Astrocyte of the cerebellum (primary cell): Measurements from ENCODE around the gene RESF1.

Source experiments
- DNase-seq: peaks from one replicate; pipeline ENCODE4 v3.0.0-alpha.2; 2011; ENCODE audit warnings: low read depth
- H3K4me3 ChIP-seq: 2 replicates; pipeline ENCODE4 v1.5.1; 2011; ENCODE audit warnings: mild to moderate bottlenecking, low read depth, low read length, moderate library complexity
- in situ Hi-C: cut with HindIII; loops from 2 replicates; pipeline ENCODE4 v1.10.0; 2017; ENCODE audit warnings: low sequenced_read_pairs
- TF ChIP-seq, protein P1 (sequence below): IDR thresholded peaks from 2 replicates; pipeline ENCODE4 v1.5.1; 2012; ENCODE audit warnings: low read length, low read depth, moderate library complexity, mild to moderate bottlenecking; ENCODE audit errors: missing control alignments

RESF1 gene

DNA sequence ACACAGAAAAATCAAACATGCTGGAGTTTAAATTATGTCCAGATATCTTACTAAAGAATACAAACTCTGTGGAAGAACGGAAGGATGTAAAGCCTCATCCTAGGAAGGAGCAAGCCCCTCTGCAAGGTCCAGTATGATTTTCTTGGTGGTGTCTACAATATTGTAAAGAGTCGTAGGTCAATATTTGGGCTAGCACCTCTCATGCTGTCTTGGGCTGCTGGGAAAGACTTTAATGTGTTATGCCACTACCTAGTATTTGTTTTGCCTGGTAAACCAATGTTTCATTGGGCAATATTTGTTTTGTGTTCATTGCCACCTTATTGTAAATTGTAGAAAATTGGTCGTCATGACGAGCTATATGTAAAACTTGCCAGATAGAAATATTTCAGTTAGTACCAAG lies 26.6 kb downstream of the RESF1 start:
- TF ChIP-seq, protein P1, sequence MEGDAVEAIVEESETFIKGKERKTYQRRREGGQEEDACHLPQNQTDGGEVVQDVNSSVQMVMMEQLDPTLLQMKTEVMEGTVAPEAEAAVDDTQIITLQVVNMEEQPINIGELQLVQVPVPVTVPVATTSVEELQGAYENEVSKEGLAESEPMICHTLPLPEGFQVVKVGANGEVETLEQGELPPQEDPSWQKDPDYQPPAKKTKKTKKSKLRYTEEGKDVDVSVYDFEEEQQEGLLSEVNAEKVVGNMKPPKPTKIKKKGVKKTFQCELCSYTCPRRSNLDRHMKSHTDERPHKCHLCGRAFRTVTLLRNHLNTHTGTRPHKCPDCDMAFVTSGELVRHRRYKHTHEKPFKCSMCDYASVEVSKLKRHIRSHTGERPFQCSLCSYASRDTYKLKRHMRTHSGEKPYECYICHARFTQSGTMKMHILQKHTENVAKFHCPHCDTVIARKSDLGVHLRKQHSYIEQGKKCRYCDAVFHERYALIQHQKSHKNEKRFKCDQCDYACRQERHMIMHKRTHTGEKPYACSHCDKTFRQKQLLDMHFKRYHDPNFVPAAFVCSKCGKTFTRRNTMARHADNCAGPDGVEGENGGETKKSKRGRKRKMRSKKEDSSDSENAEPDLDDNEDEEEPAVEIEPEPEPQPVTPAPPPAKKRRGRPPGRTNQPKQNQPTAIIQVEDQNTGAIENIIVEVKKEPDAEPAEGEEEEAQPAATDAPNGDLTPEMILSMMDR, result no peak
- in situ Hi-C loops, result no loop called here
- H3K4me3 ChIP-seq, result no peak overlapping the region
- no peak for DNase-seq

DNA sequence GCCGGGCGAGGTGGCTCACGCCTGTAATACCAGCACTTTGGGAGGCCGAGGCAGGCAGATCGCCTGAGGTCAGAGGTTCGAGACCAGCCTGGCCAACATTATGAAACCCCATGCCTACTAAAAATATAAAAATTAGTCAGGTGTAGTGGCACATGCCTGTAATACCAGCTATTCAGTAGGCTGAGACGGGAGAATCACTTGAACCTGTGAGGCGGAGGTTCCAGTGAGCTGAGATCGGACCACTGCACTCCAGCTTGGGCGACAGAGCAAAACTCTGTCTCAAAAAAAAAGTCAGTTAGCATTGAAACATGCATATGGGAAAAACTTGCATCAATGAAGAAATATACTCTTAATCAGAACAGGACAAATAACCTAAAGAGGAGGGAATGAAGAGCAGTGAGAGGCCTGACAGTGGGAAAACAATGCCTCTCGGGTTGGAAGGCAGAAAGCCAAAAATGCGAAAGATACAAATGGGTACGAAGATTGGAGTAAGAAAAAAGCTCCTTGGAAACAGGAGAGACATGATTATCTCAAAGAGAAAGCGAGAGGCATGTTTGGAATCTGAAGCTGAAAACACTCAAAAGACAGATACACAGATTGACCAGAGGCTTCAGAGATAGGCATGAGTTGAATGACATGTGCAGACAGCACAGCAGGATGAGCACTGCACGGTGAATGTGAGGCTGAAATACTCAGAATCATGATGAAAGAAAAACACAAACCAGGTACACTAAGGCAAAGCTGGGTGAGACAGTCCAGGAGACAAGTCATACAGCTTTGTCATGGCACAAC lies 30.6 kb downstream of the RESF1 start:
- in situ Hi-C loops, result no loop called here
- H3K4me3 ChIP-seq, result no peak overlapping the region
- TF ChIP-seq, protein P1, result no peak
- DNase-seq, result no peak

DNA sequence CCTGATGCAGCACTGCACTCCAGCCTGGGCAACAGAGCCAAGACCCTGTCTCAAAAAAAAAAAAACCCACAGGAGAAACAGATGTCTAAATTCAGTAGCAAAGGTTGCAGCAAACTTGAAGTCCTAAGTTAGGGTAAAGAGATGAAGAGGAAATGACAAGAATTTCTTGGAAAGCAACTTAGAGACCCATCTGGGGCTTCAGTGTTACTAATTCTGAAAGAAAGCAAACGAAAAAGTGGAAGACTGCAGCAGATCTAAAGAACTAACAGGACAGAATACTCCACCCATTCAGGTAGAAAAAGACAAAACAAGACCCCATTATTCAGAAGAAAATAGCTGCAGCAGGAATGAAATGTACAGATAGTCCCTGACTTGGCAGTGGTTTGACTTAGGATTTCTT lies 31.9 kb downstream of the RESF1 start:
- no peak for DNase-seq
- TF ChIP-seq, protein P1, result no peak
- H3K4me3 ChIP-seq, result no peak overlapping the region
- in situ Hi-C loops, result no loop called here

GRCh38 chr12:31991815-31992214 lies 32.6 kb downstream of the RESF1 start:
- in situ Hi-C loops, result no loop called here
- no peak for DNase-seq
- TF ChIP-seq, protein P1, result no peak
- no peak overlapping the region for H3K4me3 ChIP-seq

GRCh38 chr12:31999692-32000091 lies 40.5 kb downstream of the RESF1 start:
- H3K4me3 ChIP-seq, result no peak overlapping the region
- TF ChIP-seq, protein P1, result no peak
- in situ Hi-C loops, result no loop called here
- no peak for DNase-seq

DNA sequence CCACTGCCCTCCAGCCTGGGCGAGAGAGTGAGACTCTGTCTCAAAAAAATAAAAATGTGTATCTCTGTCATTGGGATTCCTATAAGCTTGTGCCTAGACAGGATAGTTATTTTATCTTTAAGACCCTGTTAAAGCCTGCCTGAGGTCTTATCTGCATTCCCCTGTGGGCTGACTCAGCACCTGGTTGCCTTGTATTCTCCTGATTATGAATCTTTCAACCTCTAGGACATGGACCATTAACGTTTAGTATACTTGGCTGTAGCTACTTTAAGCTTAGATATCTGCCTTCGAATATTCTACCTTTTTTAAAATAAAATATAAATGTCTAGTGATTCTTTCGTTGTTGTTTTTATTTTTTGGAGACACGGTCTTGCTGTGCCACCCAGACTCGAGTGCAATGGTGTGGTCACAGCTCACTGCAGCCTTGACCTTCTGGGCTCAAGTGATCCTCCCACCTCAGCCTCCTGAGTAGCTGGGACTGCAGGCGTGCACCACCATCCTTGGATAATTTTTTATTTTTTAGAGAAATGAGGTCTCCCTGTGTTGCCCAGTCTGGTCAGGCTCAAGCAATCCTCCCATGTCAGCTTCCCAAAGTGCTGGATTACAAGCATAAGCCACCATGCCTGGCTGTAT lies 41.3 kb downstream of the RESF1 start:
- in situ Hi-C loops, result no loop called here
- no peak for DNase-seq
- no peak overlapping the region for H3K4me3 ChIP-seq
- TF ChIP-seq, protein P1, result no peak
